ENCODE results near the gene NHLRC4.

The NHLRC4 gene

GRCh38 chr16:525520-526180 is 41.2 kb upstream of the NHLRC4 start:
- Histone ChIP-seq H3K9me3 (ENCODE audit: control insufficient read depth, low read length) (no peaks in the 10 kb centered on the region), H3K27me3 (ENCODE audit: control insufficient read depth, insufficient read depth, low read length) (no peaks in the 10 kb centered on the region), H3K9ac (ENCODE audit: low read length) (peak overlapping the region; percentile 69), H3K36me3 (ENCODE audit: control insufficient read depth, insufficient read depth, low read length) (no peaks in the 10 kb centered on the region), H3K4me3 (ENCODE audit: low read length) (peak overlapping the region; percentile 68), H3K4me1 (ENCODE audit: control insufficient read depth, insufficient read depth, low read length) (peaks cover 49% of the 10 kb centered on the region)

GRCh38 chr16:526181-527014 is 40.4 kb upstream of the NHLRC4 start:
- no peaks in the 10 kb centered on the region for H3K27me3 ChIP-seq (ENCODE audit: control insufficient read depth, insufficient read depth, low read length)
- no peaks in the 10 kb centered on the region for H3K36me3 ChIP-seq (ENCODE audit: control insufficient read depth, insufficient read depth, low read length)
- H3K9ac ChIP-seq (ENCODE audit: low read length): peak overlapping the region; percentile 69
- peak overlapping the region; percentile 68 for H3K4me3 ChIP-seq (ENCODE audit: low read length)
- peaks cover 49% of the 10 kb centered on the region for H3K4me1 ChIP-seq (ENCODE audit: control insufficient read depth, insufficient read depth, low read length)
- H3K9me3 ChIP-seq (ENCODE audit: control insufficient read depth, low read length): no peaks in the 10 kb centered on the region

GRCh38 chr16:527015-527903 is 39.5 kb upstream of the NHLRC4 start, which contains the start of gene CAPN15:
Gene CAPN15, plus strand, starts transcription at chr16:527712. Its CDS starts 19,127 bp downstream, at chr16:546839.
- Histone ChIP-seq H3K36me3 (ENCODE audit: control insufficient read depth, insufficient read depth, low read length) (no peaks in the 10 kb centered on the region), H3K4me3 (ENCODE audit: low read length) (peak within 1 kb of the TSS; percentile 68), H3K9ac (ENCODE audit: low read length) (peak within 1 kb of the TSS; percentile 72), H3K9me3 (ENCODE audit: control insufficient read depth, low read length) (no peaks in the 10 kb centered on the region), H3K27me3 (ENCODE audit: control insufficient read depth, insufficient read depth, low read length) (no peaks in the 10 kb centered on the region), H3K4me1 (ENCODE audit: control insufficient read depth, insufficient read depth, low read length) (peaks cover 45% of the 10 kb centered on the region)

GRCh38 chr16:528111-529011 is 38.4 kb upstream of the NHLRC4 start:
- Histone ChIP-seq H3K27me3 (ENCODE audit: control insufficient read depth, insufficient read depth, low read length) (no peaks in the 10 kb centered on the region), H3K4me3 (ENCODE audit: low read length) (peak overlapping the region; percentile 57), H3K9ac (ENCODE audit: low read length) (peak overlapping the region; percentile 72), H3K36me3 (ENCODE audit: control insufficient read depth, insufficient read depth, low read length) (no peaks in the 10 kb centered on the region), H3K9me3 (ENCODE audit: control insufficient read depth, low read length) (no peaks in the 10 kb centered on the region), H3K4me1 (ENCODE audit: control insufficient read depth, insufficient read depth, low read length) (peaks cover 48% of the 10 kb centered on the region)

GRCh38 chr16:529012-529575 is 37.7 kb upstream of the NHLRC4 start:
- peaks cover 53% of the 10 kb centered on the region for H3K4me1 ChIP-seq (ENCODE audit: control insufficient read depth, insufficient read depth, low read length)

GRCh38 chr16:530111-530817 is 36.5 kb upstream of the NHLRC4 start:
- Histone ChIP-seq H3K4me1 (ENCODE audit: control insufficient read depth, insufficient read depth, low read length) (peaks cover 59% of the 10 kb centered on the region), H3K9ac (ENCODE audit: low read length) (peak overlapping the region; percentile 72), H3K36me3 (ENCODE audit: control insufficient read depth, insufficient read depth, low read length) (no peaks in the 10 kb centered on the region), H3K9me3 (ENCODE audit: control insufficient read depth, low read length) (no peaks in the 10 kb centered on the region), H3K27me3 (ENCODE audit: control insufficient read depth, insufficient read depth, low read length) (no peaks in the 10 kb centered on the region), H3K4me3 (ENCODE audit: low read length) (no peak overlapping the region)

More at GRCh38 chr16:529012-529575, 37.7 kb upstream of the NHLRC4 start:
- no peaks in the 10 kb centered on the region for H3K27me3 ChIP-seq (ENCODE audit: control insufficient read depth, insufficient read depth, low read length)
- H3K9ac ChIP-seq (ENCODE audit: low read length): peak overlapping the region; percentile 72
- H3K9me3 ChIP-seq (ENCODE audit: control insufficient read depth, low read length): no peaks in the 10 kb centered on the region
- H3K36me3 ChIP-seq (ENCODE audit: control insufficient read depth, insufficient read depth, low read length): no peaks in the 10 kb centered on the region
- peak overlapping the region; percentile 57 for H3K4me3 ChIP-seq (ENCODE audit: low read length)

GRCh38 chr16:531494-532125 is 35.2 kb upstream of the NHLRC4 start:
- Histone ChIP-seq H3K36me3 (ENCODE audit: control insufficient read depth, insufficient read depth, low read length) (no peaks in the 10 kb centered on the region), H3K9ac (ENCODE audit: low read length) (no peak overlapping the region), H3K4me1 (ENCODE audit: control insufficient read depth, insufficient read depth, low read length) (peaks cover 59% of the 10 kb centered on the region), H3K27me3 (ENCODE audit: control insufficient read depth, insufficient read depth, low read length) (no peaks in the 10 kb centered on the region), H3K4me3 (ENCODE audit: low read length) (no peak overlapping the region), H3K9me3 (ENCODE audit: control insufficient read depth, low read length) (no peaks in the 10 kb centered on the region)

- Histone ChIP-seq H3K9ac (ENCODE audit: low read length) (peak overlapping the region; percentile 65), H3K36me3 (ENCODE audit: control insufficient read depth, insufficient read depth, low read length) (no peaks in the 10 kb centered on the region)
These were observed 33.2 kb upstream of the NHLRC4 start for GRCh38 chr16:533391-534123.

GRCh38 chr16:534135-534534 is 32.7 kb upstream of the NHLRC4 start:
- H3K4me3 ChIP-seq (ENCODE audit: low read length): peak overlapping the region; percentile 50
- no peaks in the 10 kb centered on the region for H3K27me3 ChIP-seq (ENCODE audit: control insufficient read depth, insufficient read depth, low read length)
- H3K9me3 ChIP-seq (ENCODE audit: control insufficient read depth, low read length): no peaks in the 10 kb centered on the region
- peak overlapping the region; percentile 65 for H3K9ac ChIP-seq (ENCODE audit: low read length)
- peaks cover 2% of the 10 kb centered on the region for H3K36me3 ChIP-seq (ENCODE audit: control insufficient read depth, insufficient read depth, low read length)
- peaks cover 61% of the 10 kb centered on the region for H3K4me1 ChIP-seq (ENCODE audit: control insufficient read depth, insufficient read depth, low read length)

More at GRCh38 chr16:533391-534123, 33.2 kb upstream of the NHLRC4 start:
- Histone ChIP-seq H3K27me3 (ENCODE audit: control insufficient read depth, insufficient read depth, low read length) (no peaks in the 10 kb centered on the region), H3K4me1 (ENCODE audit: control insufficient read depth, insufficient read depth, low read length) (peaks cover 66% of the 10 kb centered on the region), H3K9me3 (ENCODE audit: control insufficient read depth, low read length) (no peaks in the 10 kb centered on the region), H3K4me3 (ENCODE audit: low read length) (peak overlapping the region; percentile 50)

Measured in mucosa of stomach (tissue), 1 donor.